NB4 (cell line): ENCODE data around the gene FMNL2.

ENCODE experiments used
- POLR2A ChIP-seq: IDR thresholded peaks from 2 replicates; pipeline ENCODE4 v1.6.1; 2011; ENCODE audit warnings: mild to moderate bottlenecking; ENCODE audit not compliant: insufficient read length; ENCODE audit errors: extremely low read depth
- TF ChIP-seq, protein P1 (sequence below): IDR thresholded peaks from one replicate; pipeline ENCODE4 v1.5.1; 2012; ENCODE audit warnings: low read depth, low read length

DNA sequence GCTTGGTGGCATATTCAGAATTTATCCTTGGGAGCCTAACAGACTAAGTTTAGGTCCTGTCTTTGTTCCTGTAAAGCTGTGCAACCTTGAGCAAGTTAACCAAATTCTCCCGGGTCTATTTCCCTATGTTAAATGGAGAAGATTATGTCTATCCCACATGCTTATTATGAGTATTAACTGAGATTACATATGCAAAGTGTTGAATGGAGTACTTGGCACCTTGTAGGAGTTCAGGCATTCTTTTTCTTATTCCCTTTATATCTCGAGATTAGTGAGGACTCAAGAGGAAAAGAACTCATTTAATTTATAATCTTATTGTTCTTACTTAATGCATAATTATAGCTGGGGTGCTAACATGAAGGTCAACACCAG lies 184.6 kb downstream of the FMNL2 start:
- TF ChIP-seq, protein P1, sequence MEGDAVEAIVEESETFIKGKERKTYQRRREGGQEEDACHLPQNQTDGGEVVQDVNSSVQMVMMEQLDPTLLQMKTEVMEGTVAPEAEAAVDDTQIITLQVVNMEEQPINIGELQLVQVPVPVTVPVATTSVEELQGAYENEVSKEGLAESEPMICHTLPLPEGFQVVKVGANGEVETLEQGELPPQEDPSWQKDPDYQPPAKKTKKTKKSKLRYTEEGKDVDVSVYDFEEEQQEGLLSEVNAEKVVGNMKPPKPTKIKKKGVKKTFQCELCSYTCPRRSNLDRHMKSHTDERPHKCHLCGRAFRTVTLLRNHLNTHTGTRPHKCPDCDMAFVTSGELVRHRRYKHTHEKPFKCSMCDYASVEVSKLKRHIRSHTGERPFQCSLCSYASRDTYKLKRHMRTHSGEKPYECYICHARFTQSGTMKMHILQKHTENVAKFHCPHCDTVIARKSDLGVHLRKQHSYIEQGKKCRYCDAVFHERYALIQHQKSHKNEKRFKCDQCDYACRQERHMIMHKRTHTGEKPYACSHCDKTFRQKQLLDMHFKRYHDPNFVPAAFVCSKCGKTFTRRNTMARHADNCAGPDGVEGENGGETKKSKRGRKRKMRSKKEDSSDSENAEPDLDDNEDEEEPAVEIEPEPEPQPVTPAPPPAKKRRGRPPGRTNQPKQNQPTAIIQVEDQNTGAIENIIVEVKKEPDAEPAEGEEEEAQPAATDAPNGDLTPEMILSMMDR, result no peak
- no peak for TF ChIP-seq POLR2A
